GM23338 (cell line): ENCODE measurements around the gene PHF13.

Experiments used
- CREB1 ChIP-seq: fragments of 250-450 bp; sonication (Bioruptor Pico); IDR thresholded peaks from 2 replicates; pipeline ENCODE4 v1.5.0; 2020; ENCODE audit warnings: low read depth, mild to moderate bottlenecking, moderate library complexity
- CTCF ChIP-seq, 2 experiments: fragments of 200-600 bp in 1 of 2; sonication (generic) in 1 of 2; conservative IDR thresholded peaks; 2 replicates each; pipeline versions ENCODE4 v1.5.1 to v1.6.1; 2016 to 2017; ENCODE audit warnings: antibody characterized with exemption in 2 of 2, low read depth in 2 of 2, mild to moderate bottlenecking in 2 of 2, moderate library complexity in 1 of 2
- ETS1 ChIP-seq: IDR thresholded peaks from 2 replicates; pipeline ENCODE4 v1.6.1; 2016; ENCODE audit warnings: antibody characterized with exemption
- EZH2 ChIP-seq: fragments of 200-600 bp; sonication (generic); IDR thresholded peaks from one replicate; pipeline ENCODE4 v1.8.0; 2017; ENCODE audit warnings: antibody characterized with exemption, mild to moderate bottlenecking, low read depth; ENCODE audit not compliant: unreplicated experiment
- EZH2phosphoT487 ChIP-seq: fragments of 200-600 bp; sonication (generic); IDR thresholded peaks from one replicate; pipeline ENCODE4 v1.8.1; 2018; ENCODE audit warnings: antibody characterized with exemption; ENCODE audit not compliant: unreplicated experiment
- JUNB ChIP-seq: IDR thresholded peaks from one replicate; pipeline ENCODE4 v1.6.1; 2016; ENCODE audit warnings: antibody characterized with exemption; ENCODE audit not compliant: unreplicated experiment
- NANOG ChIP-seq: IDR thresholded peaks from 2 replicates; pipeline ENCODE4 v1.6.1; 2016; ENCODE audit warnings: antibody characterized with exemption, borderline replicate concordance
- POLR2AphosphoS5 ChIP-seq: IDR thresholded peaks from 2 replicates; pipeline ENCODE4 v1.6.1; 2016; ENCODE audit warnings: antibody characterized with exemption, low read depth
- STAT1 ChIP-seq: IDR thresholded peaks from one replicate; pipeline ENCODE4 v1.6.1; 2016; ENCODE audit warnings: antibody characterized with exemption; ENCODE audit not compliant: unreplicated experiment
- ZNF114 ChIP-seq: fragments of 250-450 bp; sonication (Bioruptor Pico); IDR thresholded peaks from 2 replicates; pipeline ENCODE4 v1.5.0; 2020; ENCODE audit warnings: mild to moderate bottlenecking, moderate library complexity
- ZNF331 ChIP-seq: fragments of 250-450 bp; sonication (Bioruptor Pico); IDR thresholded peaks from 2 replicates; pipeline ENCODE4 v1.5.0; 2020; ENCODE audit warnings: low read depth, mild to moderate bottlenecking, moderate library complexity
- TF ChIP-seq, protein P1 (sequence below): fragments of 250-450 bp; sonication (Bioruptor Pico); IDR thresholded peaks from 2 replicates; pipeline ENCODE4 v1.5.0; 2020; ENCODE audit warnings: mild to moderate bottlenecking, moderate library complexity
- TF ChIP-seq, protein P2 (sequence below): IDR thresholded peaks from one replicate; pipeline ENCODE4 v1.6.1; 2018; ENCODE audit warnings: antibody characterized with exemption; ENCODE audit not compliant: unreplicated experiment

DNA sequence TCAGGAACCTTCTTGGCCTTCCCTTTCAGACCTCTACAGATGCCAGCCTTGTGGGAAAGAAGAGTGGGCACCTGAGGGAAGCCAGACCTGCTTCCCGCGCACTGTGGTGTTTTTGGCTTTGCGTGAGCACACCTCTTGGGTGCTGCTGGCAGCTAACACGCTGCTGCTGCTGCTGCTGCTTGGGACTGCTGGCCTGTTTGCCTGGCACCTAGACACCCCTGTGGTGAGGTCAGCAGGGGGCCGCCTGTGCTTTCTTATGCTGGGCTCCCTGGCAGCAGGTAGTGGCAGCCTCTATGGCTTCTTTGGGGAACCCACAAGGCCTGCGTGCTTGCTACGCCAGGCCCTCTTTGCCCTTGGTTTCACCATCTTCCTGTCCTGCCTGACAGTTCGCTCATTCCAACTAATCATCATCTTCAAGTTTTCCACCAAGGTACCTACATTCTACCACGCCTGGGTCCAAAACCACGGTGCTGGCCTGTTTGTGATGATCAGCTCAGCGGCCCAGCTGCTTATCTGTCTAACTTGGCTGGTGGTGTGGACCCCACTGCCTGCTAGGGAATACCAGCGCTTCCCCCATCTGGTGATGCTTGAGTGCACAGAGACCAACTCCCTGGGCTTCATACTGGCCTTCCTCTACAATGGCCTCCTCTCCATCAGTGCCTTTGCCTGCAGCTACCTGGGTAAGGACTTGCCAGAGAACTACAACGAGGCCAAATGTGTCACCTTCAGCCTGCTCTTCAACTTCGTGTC is 34.7 kb upstream of the PHF13 start:
- no peak for TF ChIP-seq CTCF (conservative IDR thresholded peaks at IDR 0.05; ENCODE audit: low read depth in 2 of 2)
- TF ChIP-seq NANOG = no peak
- TF ChIP-seq POLR2AphosphoS5 = no peak
- TF ChIP-seq, protein P1, sequence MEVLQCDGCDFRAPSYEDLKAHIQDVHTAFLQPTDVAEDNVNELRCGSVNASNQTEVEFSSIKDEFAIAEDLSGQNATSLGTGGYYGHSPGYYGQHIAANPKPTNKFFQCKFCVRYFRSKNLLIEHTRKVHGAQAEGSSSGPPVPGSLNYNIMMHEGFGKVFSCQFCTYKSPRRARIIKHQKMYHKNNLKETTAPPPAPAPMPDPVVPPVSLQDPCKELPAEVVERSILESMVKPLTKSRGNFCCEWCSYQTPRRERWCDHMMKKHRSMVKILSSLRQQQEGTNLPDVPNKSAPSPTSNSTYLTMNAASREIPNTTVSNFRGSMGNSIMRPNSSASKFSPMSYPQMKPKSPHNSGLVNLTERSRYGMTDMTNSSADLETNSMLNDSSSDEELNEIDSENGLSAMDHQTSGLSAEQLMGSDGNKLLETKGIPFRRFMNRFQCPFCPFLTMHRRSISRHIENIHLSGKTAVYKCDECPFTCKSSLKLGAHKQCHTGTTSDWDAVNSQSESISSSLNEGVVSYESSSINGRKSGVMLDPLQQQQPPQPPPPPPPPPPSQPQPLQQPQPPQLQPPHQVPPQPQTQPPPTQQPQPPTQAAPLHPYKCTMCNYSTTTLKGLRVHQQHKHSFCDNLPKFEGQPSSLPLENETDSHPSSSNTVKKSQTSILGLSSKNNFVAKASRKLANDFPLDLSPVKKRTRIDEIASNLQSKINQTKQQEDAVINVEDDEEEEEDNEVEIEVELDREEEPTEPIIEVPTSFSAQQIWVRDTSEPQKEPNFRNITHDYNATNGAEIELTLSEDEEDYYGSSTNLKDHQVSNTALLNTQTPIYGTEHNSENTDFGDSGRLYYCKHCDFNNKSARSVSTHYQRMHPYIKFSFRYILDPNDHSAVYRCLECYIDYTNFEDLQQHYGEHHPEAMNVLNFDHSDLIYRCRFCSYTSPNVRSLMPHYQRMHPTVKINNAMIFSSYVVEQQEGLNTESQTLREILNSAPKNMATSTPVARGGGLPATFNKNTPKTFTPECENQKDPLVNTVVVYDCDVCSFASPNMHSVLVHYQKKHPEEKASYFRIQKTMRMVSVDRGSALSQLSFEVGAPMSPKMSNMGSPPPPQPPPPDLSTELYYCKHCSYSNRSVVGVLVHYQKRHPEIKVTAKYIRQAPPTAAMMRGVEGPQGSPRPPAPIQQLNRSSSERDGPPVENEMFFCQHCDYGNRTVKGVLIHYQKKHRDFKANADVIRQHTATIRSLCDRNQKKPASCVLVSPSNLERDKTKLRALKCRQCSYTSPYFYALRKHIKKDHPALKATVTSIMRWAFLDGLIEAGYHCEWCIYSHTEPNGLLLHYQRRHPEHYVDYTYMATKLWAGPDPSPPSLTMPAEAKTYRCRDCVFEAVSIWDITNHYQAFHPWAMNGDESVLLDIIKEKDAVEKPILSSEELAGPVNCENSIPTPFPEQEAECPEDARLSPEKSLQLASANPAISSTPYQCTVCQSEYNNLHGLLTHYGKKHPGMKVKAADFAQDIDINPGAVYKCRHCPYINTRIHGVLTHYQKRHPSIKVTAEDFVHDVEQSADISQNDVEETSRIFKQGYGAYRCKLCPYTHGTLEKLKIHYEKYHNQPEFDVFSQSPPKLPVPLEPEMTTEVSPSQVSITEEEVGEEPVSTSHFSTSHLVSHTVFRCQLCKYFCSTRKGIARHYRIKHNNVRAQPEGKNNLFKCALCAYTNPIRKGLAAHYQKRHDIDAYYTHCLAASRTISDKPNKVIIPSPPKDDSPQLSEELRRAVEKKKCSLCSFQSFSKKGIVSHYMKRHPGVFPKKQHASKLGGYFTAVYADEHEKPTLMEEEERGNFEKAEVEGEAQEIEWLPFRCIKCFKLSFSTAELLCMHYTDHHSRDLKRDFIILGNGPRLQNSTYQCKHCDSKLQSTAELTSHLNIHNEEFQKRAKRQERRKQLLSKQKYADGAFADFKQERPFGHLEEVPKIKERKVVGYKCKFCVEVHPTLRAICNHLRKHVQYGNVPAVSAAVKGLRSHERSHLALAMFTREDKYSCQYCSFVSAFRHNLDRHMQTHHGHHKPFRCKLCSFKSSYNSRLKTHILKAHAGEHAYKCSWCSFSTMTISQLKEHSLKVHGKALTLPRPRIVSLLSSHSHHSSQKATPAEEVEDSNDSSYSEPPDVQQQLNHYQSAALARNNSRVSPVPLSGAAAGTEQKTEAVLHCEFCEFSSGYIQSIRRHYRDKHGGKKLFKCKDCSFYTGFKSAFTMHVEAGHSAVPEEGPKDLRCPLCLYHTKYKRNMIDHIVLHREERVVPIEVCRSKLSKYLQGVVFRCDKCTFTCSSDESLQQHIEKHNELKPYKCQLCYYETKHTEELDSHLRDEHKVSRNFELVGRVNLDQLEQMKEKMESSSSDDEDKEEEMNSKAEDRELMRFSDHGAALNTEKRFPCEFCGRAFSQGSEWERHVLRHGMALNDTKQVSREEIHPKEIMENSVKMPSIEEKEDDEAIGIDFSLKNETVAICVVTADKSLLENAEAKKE (CRISPR knock-in tag) = no peak
- no peak for TF ChIP-seq STAT1
- TF ChIP-seq ETS1 = no peak
- TF ChIP-seq EZH2 = no peak
- TF ChIP-seq EZH2phosphoT487 = no peak
- TF ChIP-seq ZNF114 (CRISPR knock-in tag) = no peak
- no peak for TF ChIP-seq CREB1 (CRISPR knock-in tag)
- TF ChIP-seq, protein P2, sequence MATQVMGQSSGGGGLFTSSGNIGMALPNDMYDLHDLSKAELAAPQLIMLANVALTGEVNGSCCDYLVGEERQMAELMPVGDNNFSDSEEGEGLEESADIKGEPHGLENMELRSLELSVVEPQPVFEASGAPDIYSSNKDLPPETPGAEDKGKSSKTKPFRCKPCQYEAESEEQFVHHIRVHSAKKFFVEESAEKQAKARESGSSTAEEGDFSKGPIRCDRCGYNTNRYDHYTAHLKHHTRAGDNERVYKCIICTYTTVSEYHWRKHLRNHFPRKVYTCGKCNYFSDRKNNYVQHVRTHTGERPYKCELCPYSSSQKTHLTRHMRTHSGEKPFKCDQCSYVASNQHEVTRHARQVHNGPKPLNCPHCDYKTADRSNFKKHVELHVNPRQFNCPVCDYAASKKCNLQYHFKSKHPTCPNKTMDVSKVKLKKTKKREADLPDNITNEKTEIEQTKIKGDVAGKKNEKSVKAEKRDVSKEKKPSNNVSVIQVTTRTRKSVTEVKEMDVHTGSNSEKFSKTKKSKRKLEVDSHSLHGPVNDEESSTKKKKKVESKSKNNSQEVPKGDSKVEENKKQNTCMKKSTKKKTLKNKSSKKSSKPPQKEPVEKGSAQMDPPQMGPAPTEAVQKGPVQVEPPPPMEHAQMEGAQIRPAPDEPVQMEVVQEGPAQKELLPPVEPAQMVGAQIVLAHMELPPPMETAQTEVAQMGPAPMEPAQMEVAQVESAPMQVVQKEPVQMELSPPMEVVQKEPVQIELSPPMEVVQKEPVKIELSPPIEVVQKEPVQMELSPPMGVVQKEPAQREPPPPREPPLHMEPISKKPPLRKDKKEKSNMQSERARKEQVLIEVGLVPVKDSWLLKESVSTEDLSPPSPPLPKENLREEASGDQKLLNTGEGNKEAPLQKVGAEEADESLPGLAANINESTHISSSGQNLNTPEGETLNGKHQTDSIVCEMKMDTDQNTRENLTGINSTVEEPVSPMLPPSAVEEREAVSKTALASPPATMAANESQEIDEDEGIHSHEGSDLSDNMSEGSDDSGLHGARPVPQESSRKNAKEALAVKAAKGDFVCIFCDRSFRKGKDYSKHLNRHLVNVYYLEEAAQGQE = no peak
- TF ChIP-seq ZNF331 (CRISPR knock-in tag) = no peak
- TF ChIP-seq JUNB = no peak
